Left renal pelvis (tissue), 4 donors: Measurements from ENCODE around the gene CACNA1G. TPM values are rescaled to one million over a fixed set of nuclear protein-coding genes. Genes with fewer than 3 reads are reported as not detected.

Experiments used
- DNase-seq, 4 donors: peaks; one replicate each; pipeline ENCODE4 v3.0.0-alpha.2; 2013; ENCODE audit warnings: low read depth in 4 of 4, low spot score in 3 of 4
- polyA plus RNA-seq, 4 donors: library from polyadenylated mRNA; unstranded; fragments of 120-200 nt; gene quantifications; one replicate each; pipeline ENCODE4 v1.2.1, GENCODE V29; 2013; ENCODE audit not compliant: insufficient read length in 4 of 4

CACNA1G gene
- polyA plus RNA-seq, 4 donors = 6.3 to 13.8 (median 7.4) TPM

DNA sequence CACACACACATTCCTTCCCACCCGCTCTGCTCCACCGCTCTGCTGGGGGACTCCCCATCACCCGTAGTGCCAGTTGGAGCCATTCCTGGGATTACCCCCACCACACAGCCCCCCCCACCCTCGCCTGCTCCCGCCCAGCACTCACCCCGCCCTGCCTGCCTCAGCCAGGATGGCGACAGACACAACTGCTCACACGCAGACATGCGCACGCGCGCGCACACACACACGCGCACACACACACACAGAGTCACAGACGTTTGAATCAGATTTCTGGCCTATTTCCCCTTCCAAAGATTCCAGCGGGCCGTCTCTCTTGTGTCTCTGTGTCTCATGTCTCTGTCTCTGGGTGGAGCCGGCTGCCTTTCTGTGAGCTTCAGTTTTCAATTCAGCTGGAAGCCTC is 4.4 kb downstream of the CACNA1G start:
- DNase-seq = no peak

DNA sequence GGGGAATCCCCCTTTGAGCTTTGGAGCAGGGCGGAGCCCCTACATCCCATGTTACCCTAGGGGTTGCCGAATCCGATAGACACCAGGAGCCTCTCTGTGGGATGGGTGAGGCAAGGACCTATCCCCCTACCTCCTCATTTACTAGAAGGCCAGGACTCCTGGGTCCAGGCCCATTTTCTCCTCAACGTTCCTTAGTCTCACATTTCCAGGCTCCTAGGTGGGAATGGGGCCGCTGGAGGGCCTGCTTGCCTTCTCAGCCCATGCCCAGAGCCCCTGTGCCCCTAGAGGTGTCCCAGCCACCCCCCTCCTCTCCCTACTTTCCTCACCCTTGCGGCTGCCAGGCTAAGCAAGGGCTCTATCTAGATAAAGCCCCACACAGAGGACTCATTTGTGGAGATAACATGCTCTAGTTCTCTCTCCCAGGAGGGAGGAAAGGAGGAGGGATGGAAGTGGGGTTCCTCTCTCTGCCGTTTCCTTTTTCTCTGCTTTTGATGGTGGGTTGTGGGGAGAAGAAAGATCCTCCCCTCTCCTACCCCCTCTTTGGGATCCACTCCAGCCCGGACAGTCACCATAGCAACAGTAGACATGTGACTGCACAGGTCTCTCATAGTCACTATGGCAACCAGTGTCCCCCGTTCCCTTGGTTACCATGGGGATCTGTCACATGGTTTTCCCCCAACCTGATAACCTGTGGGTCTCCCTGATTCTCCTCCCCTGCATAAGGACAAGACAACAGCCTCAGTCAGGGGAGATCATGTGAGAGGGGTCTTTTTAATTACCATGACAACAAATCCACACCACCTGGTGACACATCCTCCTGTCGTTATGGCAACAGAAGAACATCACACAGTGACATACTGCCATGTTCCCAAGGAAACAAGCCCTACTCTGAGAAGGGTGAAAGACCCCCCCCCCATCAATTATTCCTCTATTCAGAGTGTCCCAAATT is 5.2 kb downstream of the CACNA1G start:
- DNase-seq = no peak

DNA sequence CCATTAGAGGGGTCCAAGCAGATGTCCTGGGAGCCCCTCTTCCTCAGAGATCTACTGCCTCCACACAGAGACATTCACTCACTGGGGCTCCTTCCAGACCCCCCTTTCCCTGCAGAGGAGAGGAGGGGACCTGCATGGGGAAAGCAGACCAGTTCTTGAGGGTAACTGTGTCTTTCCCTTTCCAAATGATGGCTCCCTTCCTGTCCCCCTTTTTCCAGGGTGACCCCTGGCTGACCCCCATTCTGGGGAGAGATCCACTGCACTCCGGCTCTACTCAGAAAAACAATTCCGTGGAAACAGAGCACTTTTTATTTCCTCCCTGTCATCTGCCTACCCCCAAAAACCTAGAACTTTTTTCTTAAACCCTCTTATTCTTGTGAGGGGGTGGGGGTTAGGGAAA is 6.4 kb downstream of the CACNA1G start:
- no peak for DNase-seq

DNA sequence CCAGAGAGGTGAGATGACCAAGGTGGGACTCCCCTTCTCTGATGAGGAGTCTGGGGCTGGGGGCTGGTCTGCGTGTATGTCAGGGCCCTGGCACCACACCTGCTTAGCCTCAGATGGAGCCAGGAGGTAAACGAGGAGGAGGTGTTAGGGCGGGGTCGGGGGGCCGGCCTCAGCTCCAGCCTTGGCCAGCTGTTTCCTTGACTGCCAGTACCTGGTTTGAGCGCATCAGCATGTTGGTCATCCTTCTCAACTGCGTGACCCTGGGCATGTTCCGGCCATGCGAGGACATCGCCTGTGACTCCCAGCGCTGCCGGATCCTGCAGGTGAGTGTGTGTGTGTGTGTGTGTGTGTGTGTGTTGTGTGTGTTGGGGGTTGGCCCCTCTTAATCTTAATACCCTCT is 8.1 kb downstream of the CACNA1G start:
- DNase-seq = no peak

DNA sequence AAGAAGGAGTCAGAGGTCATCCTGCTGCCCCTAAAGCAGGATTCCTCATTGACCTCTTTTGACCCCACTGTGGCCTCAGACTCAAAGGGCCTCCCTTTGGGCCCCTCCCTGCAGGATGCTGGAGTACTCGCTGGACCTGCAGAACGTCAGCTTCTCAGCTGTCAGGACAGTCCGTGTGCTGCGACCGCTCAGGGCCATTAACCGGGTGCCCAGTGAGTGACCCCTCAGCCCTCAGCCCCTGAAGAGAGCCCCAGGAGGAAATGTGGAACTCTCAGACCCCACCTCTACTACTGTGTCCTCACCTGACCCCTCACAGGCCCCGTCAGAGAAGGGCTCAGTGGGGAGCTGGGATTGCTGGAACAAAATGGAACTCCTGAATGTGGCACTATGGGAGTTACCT is 9.1 kb downstream of the CACNA1G start:
- DNase-seq = no peak

DNA sequence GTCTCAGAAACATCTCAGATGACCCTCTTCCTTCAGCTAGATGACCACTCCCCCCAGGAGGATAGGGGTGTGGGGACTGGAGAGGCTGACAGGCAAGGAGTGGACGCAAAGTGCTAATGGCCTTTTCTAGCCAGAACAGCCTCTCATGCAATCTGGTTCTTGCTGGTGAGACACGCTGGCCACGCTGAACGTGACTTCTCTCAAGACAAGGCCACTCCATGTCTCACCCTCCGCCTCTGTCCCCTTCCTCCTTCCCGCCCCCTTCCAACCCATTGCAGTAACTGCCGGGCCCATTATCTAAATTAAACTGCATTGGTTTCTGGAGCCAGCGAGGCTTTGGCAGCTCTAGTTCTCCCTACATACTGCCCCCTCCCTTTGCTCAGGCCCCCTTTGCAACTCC is 9.5 kb downstream of the CACNA1G start:
- no peak for DNase-seq

DNA sequence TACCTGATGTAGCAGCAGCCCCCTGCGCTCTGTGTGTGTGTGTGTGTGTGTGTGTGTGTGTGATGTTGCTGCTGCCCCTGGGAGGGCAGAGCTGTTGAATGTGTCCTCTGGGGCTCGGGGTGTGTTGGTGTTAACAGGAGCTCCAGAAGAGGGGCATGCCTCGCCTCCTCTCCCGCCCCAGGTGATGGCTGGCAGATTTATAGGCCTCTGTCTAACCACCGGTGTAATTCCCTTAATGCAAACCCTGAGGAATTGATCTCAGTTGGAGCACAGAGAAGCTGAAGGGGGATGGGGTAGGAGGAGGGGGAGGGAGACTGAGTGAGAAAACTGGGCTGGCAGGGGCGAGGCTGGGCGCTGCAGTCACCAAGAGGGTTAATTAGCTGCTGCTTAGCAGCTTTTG is 10.0 kb downstream of the CACNA1G start:
- no peak for DNase-seq

DNA sequence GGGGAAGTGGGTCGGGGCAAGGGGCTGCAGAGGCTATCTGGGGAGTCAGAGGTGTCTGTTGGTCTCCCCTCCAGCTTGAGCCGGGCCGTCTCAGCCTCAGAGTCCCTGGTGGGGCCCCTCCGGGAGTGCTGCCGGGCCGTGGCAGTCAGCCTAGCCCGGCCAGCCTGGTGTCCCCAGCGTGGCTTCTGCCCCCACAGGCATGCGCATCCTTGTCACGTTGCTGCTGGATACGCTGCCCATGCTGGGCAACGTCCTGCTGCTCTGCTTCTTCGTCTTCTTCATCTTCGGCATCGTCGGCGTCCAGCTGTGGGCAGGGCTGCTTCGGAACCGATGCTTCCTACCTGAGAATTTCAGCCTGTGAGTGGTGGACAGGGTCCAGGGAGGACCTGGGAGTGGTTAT is 11.2 kb downstream of the CACNA1G start:
- DNase-seq = no peak

DNA sequence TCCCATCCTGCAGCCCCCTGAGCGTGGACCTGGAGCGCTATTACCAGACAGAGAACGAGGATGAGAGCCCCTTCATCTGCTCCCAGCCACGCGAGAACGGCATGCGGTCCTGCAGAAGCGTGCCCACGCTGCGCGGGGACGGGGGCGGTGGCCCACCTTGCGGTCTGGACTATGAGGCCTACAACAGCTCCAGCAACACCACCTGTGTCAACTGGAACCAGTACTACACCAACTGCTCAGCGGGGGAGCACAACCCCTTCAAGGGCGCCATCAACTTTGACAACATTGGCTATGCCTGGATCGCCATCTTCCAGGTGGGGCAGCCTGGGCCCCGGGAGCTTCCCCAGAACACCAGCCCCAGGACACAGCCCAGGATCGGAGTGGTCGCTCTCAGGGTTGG is 12.0 kb downstream of the CACNA1G start:
- DNase-seq = no peak

DNA sequence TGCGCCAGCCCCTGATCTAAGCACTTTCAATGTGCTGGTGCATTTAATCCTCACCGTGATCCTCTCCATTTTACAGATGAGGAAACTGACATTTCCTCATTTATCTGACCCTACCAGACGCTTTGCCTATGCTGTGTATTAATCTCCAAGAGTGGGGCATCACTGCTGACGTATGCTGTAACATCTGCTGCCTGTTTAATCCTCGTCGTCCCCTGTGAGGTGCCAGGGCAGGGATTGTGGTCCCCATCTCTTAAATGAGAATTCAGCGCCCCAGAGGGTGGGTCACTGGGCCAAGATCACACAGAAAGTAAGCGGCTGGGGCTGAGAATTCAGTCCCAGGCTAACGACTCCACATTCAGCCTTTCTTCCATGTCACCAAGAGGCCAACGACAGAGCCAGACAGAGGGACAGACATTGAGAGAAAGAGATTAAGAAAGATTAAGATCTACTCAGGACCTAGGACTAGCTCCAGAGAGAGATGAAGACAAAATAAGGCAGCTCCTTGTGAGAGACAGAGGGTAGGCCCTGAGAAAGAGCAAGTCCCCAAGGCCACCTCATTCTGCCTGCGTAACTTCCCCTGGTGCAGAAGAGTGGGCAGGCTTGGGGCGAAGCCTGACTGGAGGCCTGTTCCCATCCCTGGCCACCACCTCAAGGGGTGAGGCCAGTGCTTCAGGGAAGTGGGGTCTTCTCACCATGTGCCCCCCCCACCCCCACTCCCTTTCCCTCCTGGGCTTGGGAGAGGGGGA is 13.5 kb downstream of the CACNA1G start:
- DNase-seq = no peak

DNA sequence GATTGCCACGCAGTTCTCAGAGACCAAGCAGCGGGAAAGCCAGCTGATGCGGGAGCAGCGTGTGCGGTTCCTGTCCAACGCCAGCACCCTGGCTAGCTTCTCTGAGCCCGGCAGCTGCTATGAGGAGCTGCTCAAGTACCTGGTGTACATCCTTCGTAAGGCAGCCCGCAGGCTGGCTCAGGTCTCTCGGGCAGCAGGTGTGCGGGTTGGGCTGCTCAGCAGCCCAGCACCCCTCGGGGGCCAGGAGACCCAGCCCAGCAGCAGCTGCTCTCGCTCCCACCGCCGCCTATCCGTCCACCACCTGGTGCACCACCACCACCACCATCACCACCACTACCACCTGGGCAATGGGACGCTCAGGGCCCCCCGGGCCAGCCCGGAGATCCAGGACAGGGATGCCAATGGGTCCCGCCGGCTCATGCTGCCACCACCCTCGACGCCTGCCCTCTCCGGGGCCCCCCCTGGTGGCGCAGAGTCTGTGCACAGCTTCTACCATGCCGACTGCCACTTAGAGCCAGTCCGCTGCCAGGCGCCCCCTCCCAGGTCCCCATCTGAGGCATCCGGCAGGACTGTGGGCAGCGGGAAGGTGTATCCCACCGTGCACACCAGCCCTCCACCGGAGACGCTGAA is 15.2 kb downstream of the CACNA1G start:
- no peak for DNase-seq

DNA sequence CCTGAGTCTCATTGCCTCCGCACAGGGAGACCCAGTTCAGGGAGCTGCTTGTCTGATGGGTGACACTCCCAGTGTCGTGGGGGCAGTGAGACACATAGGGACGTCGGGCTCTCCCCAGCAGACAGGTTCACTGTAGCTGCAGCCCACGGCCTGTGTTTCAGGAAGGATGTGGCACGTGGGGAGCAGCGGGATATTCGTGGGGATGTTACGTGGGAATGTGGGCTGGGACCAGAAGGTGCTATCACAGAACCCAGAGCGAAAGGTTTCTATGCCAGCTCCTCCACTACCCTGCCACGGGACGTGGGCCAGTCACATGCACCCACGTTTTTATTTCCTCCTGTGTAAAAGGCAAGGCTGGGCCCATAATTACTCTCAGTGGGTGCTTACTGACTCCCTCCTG is 16.3 kb downstream of the CACNA1G start:
- DNase-seq = no peak

DNA sequence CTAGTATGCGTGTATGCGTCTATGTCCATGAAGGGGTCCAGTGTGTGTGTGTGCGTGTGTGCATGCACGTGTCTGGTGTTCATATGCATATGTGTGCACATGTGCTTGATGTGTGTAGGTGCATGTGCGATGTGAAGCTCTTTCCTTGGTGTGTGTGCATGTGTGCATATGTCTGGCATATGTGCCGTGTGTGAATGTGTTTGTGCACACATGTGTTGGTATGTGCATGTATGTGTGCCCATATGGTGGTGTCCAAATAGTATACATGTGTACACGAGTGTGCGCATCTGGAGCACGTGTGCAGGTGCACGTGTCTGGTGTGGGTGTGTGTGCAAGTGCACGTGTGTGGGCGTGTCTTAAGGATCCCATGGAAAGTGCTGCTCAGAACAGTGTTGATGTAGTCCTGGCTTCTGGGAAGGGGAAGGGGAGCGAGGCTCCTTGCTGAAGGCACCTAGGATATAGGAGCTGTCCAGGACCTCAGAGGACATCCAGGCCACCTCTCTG is 17.0 kb downstream of the CACNA1G start:
- DNase-seq = no peak

DNA sequence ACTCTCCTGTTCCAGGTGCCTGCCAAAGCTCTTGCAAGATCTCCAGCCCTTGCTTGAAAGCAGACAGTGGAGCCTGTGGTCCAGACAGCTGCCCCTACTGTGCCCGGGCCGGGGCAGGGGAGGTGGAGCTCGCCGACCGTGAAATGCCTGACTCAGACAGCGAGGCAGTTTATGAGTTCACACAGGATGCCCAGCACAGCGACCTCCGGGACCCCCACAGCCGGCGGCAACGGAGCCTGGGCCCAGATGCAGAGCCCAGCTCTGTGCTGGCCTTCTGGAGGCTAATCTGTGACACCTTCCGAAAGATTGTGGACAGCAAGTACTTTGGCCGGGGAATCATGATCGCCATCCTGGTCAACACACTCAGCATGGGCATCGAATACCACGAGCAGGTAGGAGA is 17.7 kb downstream of the CACNA1G start:
- DNase-seq = no peak

DNA sequence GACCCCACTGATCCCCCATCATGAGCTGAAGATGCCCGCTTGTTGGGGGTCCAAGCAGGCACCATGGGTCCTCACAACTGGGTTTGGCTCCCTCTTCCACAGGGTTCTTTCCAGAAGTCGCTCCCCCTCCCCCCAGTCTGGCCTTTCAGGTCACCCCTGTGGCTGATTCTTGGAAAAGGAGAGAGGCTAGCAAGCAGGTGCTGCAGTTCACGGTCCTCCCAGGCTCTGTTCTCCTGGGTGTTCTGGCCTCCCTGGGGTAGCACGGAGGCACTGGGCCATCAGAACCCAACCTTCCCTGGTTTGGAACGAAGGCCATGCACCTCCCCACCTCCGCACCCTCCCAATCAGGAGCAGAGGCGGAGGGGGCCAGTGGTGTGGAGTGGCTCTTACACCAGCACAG is 18.9 kb downstream of the CACNA1G start:
- DNase-seq = no peak

DNA sequence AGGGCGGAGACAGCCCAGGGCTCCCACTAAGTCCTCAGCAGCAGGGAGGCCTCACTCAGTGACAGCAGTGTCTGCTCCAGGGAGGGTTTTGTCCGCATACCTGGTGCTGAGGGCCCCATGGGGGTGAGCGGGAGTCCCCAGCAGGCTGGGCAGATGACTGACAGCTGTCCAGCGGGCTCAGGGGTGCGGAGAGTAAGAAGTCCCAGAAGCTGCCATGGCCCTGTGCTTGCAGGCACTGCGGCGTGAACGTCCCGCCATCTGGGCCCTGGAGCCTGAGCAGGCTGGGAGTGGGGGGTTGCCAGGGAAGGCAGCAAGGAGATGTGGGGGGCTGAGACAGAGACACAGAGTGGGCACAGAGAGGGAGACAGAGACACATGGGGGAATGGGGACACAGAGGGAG is 20.1 kb downstream of the CACNA1G start:
- no peak for DNase-seq

DNA sequence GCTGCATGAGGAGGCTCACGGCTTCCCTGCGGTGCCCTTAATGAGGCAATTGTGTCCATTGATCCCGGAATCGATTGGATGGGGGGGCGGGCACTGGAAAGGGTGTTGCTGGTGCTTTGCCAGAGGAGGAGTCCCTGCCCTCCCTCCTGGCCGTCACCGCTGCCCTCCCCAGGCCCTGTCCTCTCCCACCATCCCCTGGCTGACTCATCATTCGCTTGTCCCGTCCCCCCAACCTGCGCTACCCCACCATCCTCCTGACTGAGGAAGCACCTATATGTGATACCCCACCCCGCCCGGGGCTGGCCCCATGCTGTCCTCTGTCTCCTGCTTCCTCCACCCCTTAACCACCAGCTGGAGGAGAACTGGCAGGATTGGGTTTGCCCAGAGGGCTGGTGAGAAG is 20.8 kb downstream of the CACNA1G start:
- no peak for DNase-seq

DNA sequence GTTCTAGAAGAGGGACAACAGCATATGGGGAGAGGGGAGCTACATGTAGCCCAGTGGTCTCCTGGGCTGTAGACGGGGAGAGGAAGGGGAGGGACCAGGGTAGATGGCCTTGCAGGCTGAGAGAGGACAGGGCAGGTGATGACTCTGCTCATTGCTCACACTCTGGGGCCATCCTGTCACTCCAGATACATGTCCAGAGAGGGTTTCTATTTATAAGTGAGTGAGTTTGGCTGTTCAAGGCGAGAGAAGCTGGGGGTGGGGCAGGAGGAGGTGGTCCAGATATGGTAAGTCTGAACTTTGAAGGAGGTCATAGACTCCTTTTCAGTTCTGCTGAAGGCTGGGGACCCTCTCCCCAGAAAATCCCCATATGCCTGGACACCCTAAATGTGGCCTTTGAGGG is 22.2 kb downstream of the CACNA1G start:
- no peak for DNase-seq

DNA sequence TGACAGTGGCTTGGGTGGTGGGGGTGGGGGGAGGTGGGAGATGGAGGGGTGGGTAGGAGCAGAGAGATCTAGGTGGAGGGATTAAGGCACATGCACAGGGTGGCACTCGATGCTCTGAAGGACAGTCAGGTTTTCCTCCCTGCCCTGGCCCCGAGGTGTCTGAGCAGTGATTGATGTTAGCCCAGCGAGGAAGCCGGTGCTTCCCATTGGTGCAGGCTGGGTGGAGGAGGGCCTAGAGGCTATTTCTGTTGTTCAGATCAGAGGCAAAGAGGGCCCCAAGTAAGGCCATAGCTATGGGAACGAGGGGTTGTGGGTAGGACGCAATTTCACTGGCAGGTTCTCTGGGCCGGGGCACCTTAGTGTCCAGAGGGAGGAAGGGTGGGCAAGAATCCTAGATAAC is 23.1 kb downstream of the CACNA1G start:
- DNase-seq = no peak

DNA sequence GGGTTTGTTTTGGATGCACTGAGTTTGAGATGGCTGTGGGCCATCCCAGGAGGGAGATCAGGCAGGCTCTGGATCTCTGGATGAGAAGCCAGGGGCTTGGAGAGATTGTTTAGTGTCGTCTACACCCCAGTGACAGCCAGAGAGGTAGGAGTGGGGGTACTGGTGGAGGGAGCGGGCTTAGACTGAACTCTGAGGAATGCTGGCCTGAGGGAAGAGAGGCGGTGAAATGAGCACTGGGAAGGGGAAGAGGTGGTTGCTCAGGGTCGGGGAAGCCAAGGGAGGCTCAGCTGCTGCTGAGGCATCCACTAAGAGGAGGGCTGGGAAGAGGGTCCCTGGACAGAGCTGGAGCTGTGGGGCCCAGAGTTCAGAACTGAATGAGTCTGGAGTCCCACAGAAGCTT is 23.6 kb downstream of the CACNA1G start:
- DNase-seq = no peak

DNA sequence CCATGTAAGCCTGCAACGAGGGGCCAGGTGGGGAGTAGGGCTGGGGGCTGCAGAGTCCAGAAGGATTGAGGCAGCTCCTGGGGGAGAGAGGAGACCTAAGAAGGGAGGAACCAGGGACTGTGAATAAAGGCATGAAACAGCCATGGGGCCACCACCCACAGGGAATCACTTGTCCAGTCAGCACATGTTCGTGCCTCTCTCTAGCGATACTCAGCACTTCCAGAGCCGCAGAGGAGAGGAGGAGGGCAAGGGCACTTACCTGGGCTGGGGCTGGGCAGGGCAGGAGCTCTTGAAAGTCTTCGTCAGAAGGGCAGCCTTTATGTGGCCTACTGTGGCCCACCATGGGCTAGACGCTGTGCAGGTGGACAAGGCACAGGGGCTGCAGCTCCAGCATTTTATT is 24.2 kb downstream of the CACNA1G start:
- DNase-seq = no peak
